Measurements from ENCODE around the gene B3GNT3.

B3GNT3 gene

GRCh38 chr19:17794731-17795494, at the start of gene B3GNT3:
B3GNT3 (plus strand) TSS chr19:17795138; CDS start chr19:17807808, 12,670 bp downstream.
- no peak within 1 kb of the TSS for H3K4me3 ChIP-seq (ENCODE audit: low read depth, low read length)
- no peak for TF ChIP-seq POLR2A (IDR thresholded peaks at IDR 0.05; ENCODE audit: extremely low read depth, insufficient read length)
- no peak for TF ChIP-seq MAX (IDR thresholded peaks at IDR 0.05; ENCODE audit: low read depth, low read length)
- TF ChIP-seq CTCF (IDR thresholded peaks at IDR 0.05; ENCODE audit: low read depth, low read length) = no peak
- no peak for TF ChIP-seq MYC (IDR thresholded peaks at IDR 0.05; ENCODE audit: low read depth, low read length)
- no peak for DNase-seq (ENCODE audit: low read depth)

GRCh38 chr19:17747205-17748098, 47.5 kb upstream of the B3GNT3 start:
- peak overlapping the region; percentile 21 for H3K4me3 ChIP-seq (ENCODE audit: low read depth, low read length)
- peak; percentile 94 for DNase-seq (ENCODE audit: low read depth)
- TF ChIP-seq MYC (IDR thresholded peaks at IDR 0.05; ENCODE audit: low read depth, low read length) (no peak), MAX (IDR thresholded peaks at IDR 0.05; ENCODE audit: low read depth, low read length) (peak; percentile 20; the same call in 1 of the 2 replicates), POLR2A (IDR thresholded peaks at IDR 0.05; ENCODE audit: extremely low read depth, insufficient read length) (peak; percentile 32)

- H3K4me3 ChIP-seq (ENCODE audit: low read depth, low read length) = no peak overlapping the region
- DNase-seq (ENCODE audit: low read depth) = no peak
- TF ChIP-seq MYC (IDR thresholded peaks at IDR 0.05; ENCODE audit: low read depth, low read length) (no peak), POLR2A (IDR thresholded peaks at IDR 0.05; ENCODE audit: extremely low read depth, insufficient read length) (no peak), MAX (IDR thresholded peaks at IDR 0.05; ENCODE audit: low read depth, low read length) (no peak), CTCF (IDR thresholded peaks at IDR 0.05; ENCODE audit: low read depth, low read length) (no peak)
Measured at GRCh38 chr19:17748884-17749638, 45.9 kb upstream of the B3GNT3 start.

- H3K4me3 ChIP-seq (ENCODE audit: low read depth, low read length) = no peak overlapping the region
- TF ChIP-seq MAX (IDR thresholded peaks at IDR 0.05; ENCODE audit: low read depth, low read length) (no peak), POLR2A (IDR thresholded peaks at IDR 0.05; ENCODE audit: extremely low read depth, insufficient read length) (no peak), CTCF (IDR thresholded peaks at IDR 0.05; ENCODE audit: low read depth, low read length) (no peak), MYC (IDR thresholded peaks at IDR 0.05; ENCODE audit: low read depth, low read length) (no peak)
- peak; percentile 44 for DNase-seq (ENCODE audit: low read depth)
Measured at GRCh38 chr19:17749912-17750317, 45.0 kb upstream of the B3GNT3 start.

- DNase-seq (ENCODE audit: low read depth) = peak; percentile 96
- peak; percentile 61 for TF ChIP-seq POLR2A (IDR thresholded peaks at IDR 0.05; ENCODE audit: extremely low read depth, insufficient read length)
- TF ChIP-seq CTCF (IDR thresholded peaks at IDR 0.05; ENCODE audit: low read depth, low read length) = no peak
- peak; percentile 84 for TF ChIP-seq MAX (IDR thresholded peaks at IDR 0.05; ENCODE audit: low read depth, low read length)
- peak; percentile 90 for TF ChIP-seq MYC (IDR thresholded peaks at IDR 0.05; ENCODE audit: low read depth, low read length)
- peak within 1 kb of the TSS; percentile 65 for H3K4me3 ChIP-seq (ENCODE audit: low read depth, low read length)
Measured at GRCh38 chr19:17751103-17751911, 43.6 kb upstream of the B3GNT3 start, which contains the start of gene FCHO1. FCHO1 (plus strand) TSS chr19:17751477; CDS start chr19:17755165, 3,688 bp downstream.

Measured in NB4 (cell line).